Measurements from ENCODE around the gene UROS. TPM values are rescaled to one million over a fixed set of nuclear protein-coding genes. Genes with fewer than 3 reads are reported as not detected.

UROS gene
- polyA plus RNA-seq, 1 of the 3 experiments (the other 2 are of a cell fraction), result 49.2 TPM

- H3K4me3 ChIP-seq (ENCODE audit: low read depth in 2 of 2, low read length in 1 of 2), result no peak overlapping the region
- no peaks in the 10 kb centered on the region for H3K79me2 ChIP-seq (ENCODE audit: insufficient read depth)
- no peak overlapping the region for H3K9ac ChIP-seq
- ChIA-PET POLR2A (no interaction called here), CTCF (no interaction called here)
- H3K36me3 ChIP-seq (replicated peaks in 1 of 2; ENCODE audit: control insufficient read depth in 1 of 2, insufficient read depth in 2 of 2, low read length in 1 of 2), result peaks cover 7 to 72% of the 10 kb centered on the region in 2 experiments
- 90% methylated on average over 8 of the region's 8 CpGs for WGBS (ENCODE audit: low lambda C conversion rate)
- H3F3A ChIP-seq (replicated peaks; ENCODE audit: insufficient read depth), result no peaks in the 10 kb centered on the region
- DNase-seq, result no peak
- no peak overlapping the region for H3K27ac ChIP-seq (ENCODE audit: low read depth in 2 of 2, low read length in 1 of 2)
- no peaks in the 10 kb centered on the region for H3K9me3 ChIP-seq
- H3K27me3 ChIP-seq (ENCODE audit: insufficient read depth), result no peaks in the 10 kb centered on the region
- H2AFZ ChIP-seq (ENCODE audit: low read depth), result no peak overlapping the region
- no peaks in the 10 kb centered on the region for H4K20me1 ChIP-seq (ENCODE audit: insufficient read depth)
- no peak overlapping the region for H3K4me2 ChIP-seq
- TF ChIP-seq RFX5 (IDR thresholded peaks at IDR 0.05; ENCODE audit: low read length) (no peak), SMC3 (IDR thresholded peaks at IDR 0.05; ENCODE audit: low read depth, low read length) (no peak), MAX (IDR thresholded peaks at IDR 0.05; ENCODE audit: low read depth) (no peak), GATA2 (CRISPR knock-in tag; IDR thresholded peaks at IDR 0.05) (no peak), RAD21 (IDR thresholded peaks at IDR 0.05; ENCODE audit: low read length) (no peak)
- no peaks in the 10 kb centered on the region for H3K9me2 ChIP-seq
- H3K4me1 ChIP-seq (ENCODE audit: control insufficient read depth in 1 of 2, insufficient read depth in 2 of 2, low read depth in 1 of 2, low read length in 1 of 2), result no peaks in the 10 kb centered on the region
These were observed 23.4 kb downstream of the UROS start for GRCh38 chr10:125799451-125800182.

GRCh38 chr10:125797994-125798662 lies 24.9 kb downstream of the UROS start:
- H3K27me3 ChIP-seq (ENCODE audit: insufficient read depth), result no peaks in the 10 kb centered on the region
- H3K9me3 ChIP-seq, result no peaks in the 10 kb centered on the region
- ChIA-PET POLR2A (no interaction called here), CTCF (no interaction called here)
- H3K79me2 ChIP-seq (ENCODE audit: insufficient read depth), result no peaks in the 10 kb centered on the region
- H3K9me2 ChIP-seq, result no peaks in the 10 kb centered on the region
- no peak overlapping the region for H2AFZ ChIP-seq (ENCODE audit: low read depth)
- H3F3A ChIP-seq (replicated peaks; ENCODE audit: insufficient read depth), result no peaks in the 10 kb centered on the region
- H3K27ac ChIP-seq (ENCODE audit: low read depth in 2 of 2, low read length in 1 of 2), result no peak overlapping the region
- DNase-seq, result no peak
- H3K36me3 ChIP-seq (replicated peaks in 1 of 2; ENCODE audit: control insufficient read depth in 1 of 2, insufficient read depth in 2 of 2, low read length in 1 of 2), result peaks cover 7 to 67% of the 10 kb centered on the region in 2 experiments
- no peak overlapping the region for H3K9ac ChIP-seq
- TF ChIP-seq EP300 (IDR thresholded peaks at IDR 0.05; ENCODE audit: borderline replicate concordance in 1 of 2, low read depth in 1 of 2, low read length in 1 of 2), result no peak
- no peak for TF ChIP-seq FOXJ3 (CRISPR knock-in tag; IDR thresholded peaks at IDR 0.05)
- no peak for TF ChIP-seq IRF3 (IDR thresholded peaks at IDR 0.05; ENCODE audit: low read depth, low read length)
- TF ChIP-seq RCOR1 (IDR thresholded peaks at IDR 0.05; ENCODE audit: low read length), result no peak
- no peak for TF ChIP-seq ZBTB33 (IDR thresholded peaks at IDR 0.05; ENCODE audit: borderline replicate concordance, low read depth)
- no peak for TF ChIP-seq NFIC (IDR thresholded peaks at IDR 0.05; ENCODE audit: borderline replicate concordance)
- no peak for TF ChIP-seq JUND (IDR thresholded peaks at IDR 0.05)
- TF ChIP-seq RXRA (IDR thresholded peaks at IDR 0.05; ENCODE audit: borderline replicate concordance, low read depth), result no peak
- no peak for TF ChIP-seq USF1 (IDR thresholded peaks at IDR 0.05; ENCODE audit: borderline replicate concordance, low read depth)
- TF ChIP-seq REST (IDR thresholded peaks at IDR 0.05; ENCODE audit: low read depth, low read length), result no peak
- no peak for TF ChIP-seq SMC3 (IDR thresholded peaks at IDR 0.05; ENCODE audit: low read depth, low read length)
- TF ChIP-seq POLR2AphosphoS5 (IDR thresholded peaks at IDR 0.05; ENCODE audit: low read depth, low read length), result no peak
- H3K4me2 ChIP-seq, result no peak overlapping the region
- no peaks in the 10 kb centered on the region for H3K4me1 ChIP-seq (ENCODE audit: control insufficient read depth in 1 of 2, insufficient read depth in 2 of 2, low read depth in 1 of 2, low read length in 1 of 2)
- no peak overlapping the region for H3K4me3 ChIP-seq (ENCODE audit: low read depth in 2 of 2, low read length in 1 of 2)
- 72% methylated on average over 5 of the region's 5 CpGs for WGBS (ENCODE audit: low lambda C conversion rate)
- no peaks in the 10 kb centered on the region for H4K20me1 ChIP-seq (ENCODE audit: insufficient read depth)
